Activated naive CD8-positive, alpha-beta T cell treated with anti-CD3 and anti-CD28 coated beads for 36 hours (primary cell): ENCODE measurements around the gene GPR82. TPM values are rescaled to one million over a fixed set of nuclear protein-coding genes. Genes with fewer than 3 reads are reported as not detected.
"Not testable (repeated sequence)": the region's sequence is repeated elsewhere in the genome, so short reads cannot be mapped to it uniquely, and the experiment has no call there.

Experiments used
- DNase-seq: peaks from one replicate; pipeline ENCODE4 v3.0.0; 2021
- H3K27ac Mint-ChIP-seq: one replicate; pipeline ENCODE4 v1.8.0; 2022; ENCODE audit warnings: mild to moderate bottlenecking, moderate library complexity, mixed read lengths
- H3K27me3 Mint-ChIP-seq: one replicate; pipeline ENCODE4 v1.8.0; 2022; ENCODE audit warnings: mild to moderate bottlenecking, mixed read lengths
- H3K36me3 Mint-ChIP-seq: one replicate; pipeline ENCODE4 v1.8.0; 2021; ENCODE audit warnings: mild to moderate bottlenecking, mixed read lengths
- H3K4me1 Mint-ChIP-seq: one replicate; pipeline ENCODE4 v1.8.0; 2021; ENCODE audit warnings: mixed read lengths
- H3K4me3 Mint-ChIP-seq: one replicate; pipeline ENCODE4 v1.8.0; 2022; ENCODE audit warnings: mild to moderate bottlenecking, moderate library complexity, mixed read lengths
- H3K9me3 Mint-ChIP-seq: one replicate; pipeline ENCODE4 v1.8.0; 2022; ENCODE audit warnings: mixed read lengths
- total RNA-seq, 2 experiments: library from RNA; stranded (reverse); gene quantifications; one replicate each; pipeline ENCODE4 v1.2.3, GENCODE V29; 2021

Gene GPR82
- total RNA-seq, 2 experiments from 2014 or later, result 0.12 to 0.14 TPM

GRCh38 chrX:41705680-41706374 lies 18.2 kb upstream of the GPR82 start:
- peaks cover 13% of the 10 kb centered on the region for H3K36me3 Mint-ChIP-seq
- H3K27me3 Mint-ChIP-seq, result no peaks in the 10 kb centered on the region
- no peaks in the 10 kb centered on the region for H3K9me3 Mint-ChIP-seq
- DNase-seq, result no peak
- peak overlapping the region; percentile 78 for H3K27ac Mint-ChIP-seq
- H3K4me3 Mint-ChIP-seq, result peak overlapping the region; percentile 26
- H3K4me1 Mint-ChIP-seq, result peaks cover 35% of the 10 kb centered on the region

DNA sequence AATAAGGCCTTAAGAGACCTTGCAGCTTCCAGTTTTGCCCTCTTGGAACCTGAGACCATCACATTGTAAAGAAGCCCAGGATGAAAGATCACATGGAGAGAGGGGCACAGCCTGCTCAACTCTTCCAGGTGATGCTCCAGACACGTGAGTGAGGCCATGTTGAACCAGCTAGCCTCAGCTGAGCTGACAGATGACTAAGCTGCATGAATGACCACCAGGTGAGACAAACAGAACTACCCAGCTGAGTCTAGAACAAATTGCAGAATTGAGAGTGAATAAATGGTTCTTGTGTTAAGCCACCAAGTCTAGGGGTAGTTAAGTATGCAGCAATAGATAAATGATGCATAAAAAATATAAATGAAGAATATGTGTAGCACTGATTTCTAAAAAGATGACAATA lies 16.8 kb upstream of the GPR82 start:
- no peak for DNase-seq
- H3K9me3 Mint-ChIP-seq, result no peaks in the 10 kb centered on the region
- no peak overlapping the region for H3K4me3 Mint-ChIP-seq
- peaks cover 43% of the 10 kb centered on the region for H3K4me1 Mint-ChIP-seq
- H3K27me3 Mint-ChIP-seq, result no peaks in the 10 kb centered on the region
- H3K36me3 Mint-ChIP-seq, result peaks cover 13% of the 10 kb centered on the region
- H3K27ac Mint-ChIP-seq, result peak overlapping the region; percentile 6

- Mint-ChIP-seq H3K4me1 (peaks cover 41% of the 10 kb centered on the region), H3K27ac (no peak overlapping the region), H3K36me3 (peaks cover 13% of the 10 kb centered on the region), H3K9me3 (no peaks in the 10 kb centered on the region), H3K4me3 (no peak overlapping the region), H3K27me3 (no peaks in the 10 kb centered on the region)
- no peak for DNase-seq
Measured at GRCh38 chrX:41708486-41708885, 15.5 kb upstream of the GPR82 start.

DNA sequence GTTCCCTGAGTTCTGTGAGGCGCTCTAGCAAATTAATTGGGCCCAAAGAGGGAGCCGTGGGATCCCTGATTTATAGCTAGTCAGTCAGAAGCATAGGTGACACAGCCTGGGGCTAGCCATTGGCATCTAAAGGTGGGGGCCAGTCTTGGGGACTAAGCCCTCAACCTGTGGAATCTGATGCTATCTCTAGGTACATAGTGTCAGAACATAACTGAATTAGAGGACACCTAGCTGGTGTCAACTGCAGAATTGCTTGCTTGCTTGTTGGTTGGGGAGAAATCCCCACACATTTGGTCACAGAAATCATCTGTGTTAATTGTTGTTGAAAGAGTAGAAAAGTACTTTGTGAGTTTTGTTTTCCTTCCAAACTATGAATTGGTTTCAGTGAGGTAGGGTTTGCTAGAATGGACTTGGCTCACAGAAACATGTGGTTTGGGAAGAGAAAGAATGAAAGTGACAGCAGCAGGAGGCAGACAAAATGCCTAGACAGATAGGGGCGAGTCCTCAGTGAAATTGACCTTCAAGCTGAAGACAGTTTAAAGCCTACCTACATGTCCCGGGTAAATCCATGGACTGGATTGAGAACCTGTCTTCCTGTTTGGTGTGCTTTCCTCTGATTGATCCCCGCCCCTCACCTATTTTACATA lies 12.8 kb upstream of the GPR82 start:
- no peak overlapping the region for H3K4me3 Mint-ChIP-seq
- H3K36me3 Mint-ChIP-seq, result peaks cover 15% of the 10 kb centered on the region
- H3K4me1 Mint-ChIP-seq, result peaks cover 30% of the 10 kb centered on the region
- H3K27me3 Mint-ChIP-seq, result no peaks in the 10 kb centered on the region
- H3K9me3 Mint-ChIP-seq, result no peaks in the 10 kb centered on the region
- no peak for DNase-seq
- H3K27ac Mint-ChIP-seq, result peak overlapping the region; percentile 8

GRCh38 chrX:41716222-41716621 lies 7.8 kb upstream of the GPR82 start:
- no peak overlapping the region for H3K4me3 Mint-ChIP-seq
- H3K27me3 Mint-ChIP-seq, result no peaks in the 10 kb centered on the region
- H3K36me3 Mint-ChIP-seq, result peaks cover 39% of the 10 kb centered on the region
- peaks cover 26% of the 10 kb centered on the region for H3K4me1 Mint-ChIP-seq
- peaks cover 12% of the 10 kb centered on the region for H3K9me3 Mint-ChIP-seq
- no peak for DNase-seq
- no peak overlapping the region for H3K27ac Mint-ChIP-seq

DNA sequence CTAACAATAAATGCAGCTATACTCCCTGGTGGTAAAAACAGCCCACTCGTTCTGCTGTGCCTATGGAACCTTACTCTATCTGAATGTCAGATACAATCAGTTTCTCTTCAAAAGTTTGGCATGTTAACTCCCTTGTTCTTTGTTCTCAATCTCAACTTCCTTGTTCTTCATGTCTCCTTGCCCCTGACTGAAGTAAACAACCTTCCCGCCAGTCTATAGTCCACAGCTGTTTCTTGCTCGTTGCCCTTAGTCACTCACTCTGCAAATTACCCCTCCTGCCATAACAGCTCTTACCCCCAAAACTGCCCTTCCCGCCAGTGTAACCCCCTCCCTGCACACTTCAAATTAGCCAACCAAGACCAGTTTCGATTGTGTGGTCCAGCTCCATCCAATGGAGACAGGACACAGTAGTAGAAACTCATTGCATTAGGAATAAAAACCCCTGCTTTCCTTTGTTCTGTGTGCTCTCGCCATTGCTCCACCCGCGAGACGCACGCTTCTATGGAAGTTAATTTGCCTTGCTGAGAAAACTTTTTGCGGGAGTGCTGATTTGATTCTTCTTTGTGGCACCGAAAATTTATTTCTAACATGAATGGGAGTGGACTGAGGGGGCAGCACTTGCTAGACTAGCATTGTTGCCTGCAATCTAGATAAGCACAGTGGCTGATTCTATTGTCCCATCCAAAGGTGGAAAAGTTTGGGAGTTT lies 7.1 kb upstream of the GPR82 start:
- H3K4me3 Mint-ChIP-seq, result no peak overlapping the region
- no peaks in the 10 kb centered on the region for H3K27me3 Mint-ChIP-seq
- no peak for DNase-seq
- peak overlapping the region; percentile 59 for H3K27ac Mint-ChIP-seq
- peaks cover 12% of the 10 kb centered on the region for H3K9me3 Mint-ChIP-seq
- peaks cover 30% of the 10 kb centered on the region for H3K4me1 Mint-ChIP-seq
- H3K36me3 Mint-ChIP-seq, result peaks cover 44% of the 10 kb centered on the region

GRCh38 chrX:41718481-41719235 lies 5.3 kb upstream of the GPR82 start:
- H3K27me3 Mint-ChIP-seq, result no peaks in the 10 kb centered on the region
- H3K4me1 Mint-ChIP-seq, result peaks cover 40% of the 10 kb centered on the region
- no peak overlapping the region for H3K4me3 Mint-ChIP-seq
- peaks cover 47% of the 10 kb centered on the region for H3K36me3 Mint-ChIP-seq
- no peak for DNase-seq
- H3K27ac Mint-ChIP-seq, result no peak overlapping the region
- peaks cover 16% of the 10 kb centered on the region for H3K9me3 Mint-ChIP-seq

DNA sequence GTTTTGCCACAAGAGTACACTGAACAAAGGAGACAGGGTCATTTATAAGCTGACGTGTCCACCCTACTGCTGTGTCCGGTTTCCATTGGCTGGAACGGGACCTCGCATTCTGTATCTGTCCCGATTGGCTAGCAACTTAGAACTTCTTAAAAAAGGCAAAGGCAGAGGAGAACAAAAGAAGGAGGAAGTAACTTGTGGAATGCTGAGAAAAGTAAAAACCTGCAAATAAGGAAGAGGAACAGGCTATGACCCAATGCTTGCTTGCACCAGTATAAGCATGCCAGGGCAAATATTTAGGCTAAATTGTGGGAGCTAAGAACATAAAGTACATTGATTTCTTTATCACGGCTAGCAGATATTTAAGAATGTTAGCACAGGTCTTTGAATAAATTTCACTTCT lies 4.4 kb upstream of the GPR82 start:
- H3K4me1 Mint-ChIP-seq, result peaks cover 44% of the 10 kb centered on the region
- DNase-seq, H3K4me3 Mint-ChIP-seq, H3K27me3 Mint-ChIP-seq: not testable (repeated sequence)
- H3K27ac Mint-ChIP-seq, result peak overlapping the region; percentile 82
- peaks cover 47% of the 10 kb centered on the region for H3K36me3 Mint-ChIP-seq
- H3K9me3 Mint-ChIP-seq, result peaks cover 16% of the 10 kb centered on the region

DNA sequence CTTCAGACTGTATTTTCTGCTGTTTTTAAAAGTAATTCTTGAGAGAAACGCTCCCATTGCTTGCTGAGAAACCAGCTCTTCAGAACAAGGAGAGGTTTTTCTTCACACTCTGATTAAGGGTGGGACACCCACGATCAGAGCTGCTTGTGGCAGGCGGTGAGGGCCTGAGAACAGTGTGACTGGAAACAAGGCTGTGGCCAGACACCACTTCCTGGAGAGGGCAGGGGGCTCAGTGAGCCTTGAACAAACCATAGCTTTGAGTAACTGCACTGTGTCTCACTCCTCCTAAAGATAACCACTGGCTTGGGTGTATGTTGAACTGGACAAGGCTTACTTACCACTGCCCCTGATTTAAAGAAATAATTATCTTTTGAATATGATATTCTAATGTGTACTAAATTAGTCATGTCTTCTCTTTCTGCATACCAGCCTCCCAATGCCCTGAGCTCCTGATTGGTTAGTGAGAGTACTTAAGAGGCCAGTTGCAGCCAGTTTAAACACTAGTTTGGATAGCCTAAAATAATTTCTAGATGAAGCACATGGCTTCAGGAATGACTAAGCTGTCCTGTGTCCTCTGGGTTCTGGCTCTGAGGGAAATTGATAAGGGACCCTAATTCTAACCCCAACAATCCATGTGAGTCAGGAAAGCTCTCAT lies 3.7 kb upstream of the GPR82 start:
- peaks cover 16% of the 10 kb centered on the region for H3K9me3 Mint-ChIP-seq
- peak; percentile 63 for DNase-seq

GRCh38 chrX:41721590-41721989 lies 2.4 kb upstream of the GPR82 start:
- Mint-ChIP-seq H3K4me1 (peaks cover 38% of the 10 kb centered on the region), H3K9me3 (peaks cover 16% of the 10 kb centered on the region), H3K27ac (peak overlapping the region; percentile 82), H3K27me3 (no peaks in the 10 kb centered on the region), H3K4me3 (no peak overlapping the region), H3K36me3 (peaks cover 39% of the 10 kb centered on the region)
- DNase-seq, result no peak

More for the DNA sequence above, 3.7 kb upstream of the GPR82 start:
- peaks cover 47% of the 10 kb centered on the region for H3K36me3 Mint-ChIP-seq
- H3K27ac Mint-ChIP-seq, result peak overlapping the region; percentile 87
- peaks cover 44% of the 10 kb centered on the region for H3K4me1 Mint-ChIP-seq
- H3K4me3 Mint-ChIP-seq, result no peak overlapping the region
- H3K27me3 Mint-ChIP-seq, result no peaks in the 10 kb centered on the region

DNA sequence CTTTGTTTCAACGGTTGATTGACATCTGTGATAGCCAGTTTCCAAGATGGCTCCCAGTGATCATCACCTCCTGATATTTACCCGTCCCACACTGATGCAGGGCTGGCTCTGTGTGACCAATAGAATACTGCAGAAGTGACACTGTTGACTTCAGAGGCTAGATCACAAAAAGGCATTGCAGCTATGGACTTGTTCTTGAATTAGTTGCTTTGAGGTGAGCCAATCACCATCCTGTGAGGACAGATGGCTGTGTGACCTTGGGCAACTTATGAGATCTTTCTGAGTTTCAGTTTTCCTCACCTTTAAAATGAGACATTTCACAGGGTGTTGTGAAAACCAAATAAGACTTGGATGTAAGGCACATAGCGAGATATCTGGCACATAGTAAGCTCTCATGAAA lies 1.8 kb upstream of the GPR82 start:
- DNase-seq, result no peak
- Mint-ChIP-seq H3K27me3 (no peaks in the 10 kb centered on the region), H3K36me3 (peaks cover 38% of the 10 kb centered on the region), H3K27ac (peak overlapping the region; percentile 82), H3K4me3 (peak overlapping the region; percentile 11), H3K9me3 (peaks cover 10% of the 10 kb centered on the region), H3K4me1 (peaks cover 34% of the 10 kb centered on the region)

- Mint-ChIP-seq H3K4me3 (no peak overlapping the region), H3K36me3 (peaks cover 33% of the 10 kb centered on the region), H3K9me3 (peaks cover 9% of the 10 kb centered on the region), H3K27ac (peak overlapping the region; percentile 82), H3K4me1 (peaks cover 38% of the 10 kb centered on the region), H3K27me3 (no peaks in the 10 kb centered on the region)
- no peak for DNase-seq
Measured at GRCh38 chrX:41722816-41723618, 964 bp upstream of the GPR82 start.

DNA sequence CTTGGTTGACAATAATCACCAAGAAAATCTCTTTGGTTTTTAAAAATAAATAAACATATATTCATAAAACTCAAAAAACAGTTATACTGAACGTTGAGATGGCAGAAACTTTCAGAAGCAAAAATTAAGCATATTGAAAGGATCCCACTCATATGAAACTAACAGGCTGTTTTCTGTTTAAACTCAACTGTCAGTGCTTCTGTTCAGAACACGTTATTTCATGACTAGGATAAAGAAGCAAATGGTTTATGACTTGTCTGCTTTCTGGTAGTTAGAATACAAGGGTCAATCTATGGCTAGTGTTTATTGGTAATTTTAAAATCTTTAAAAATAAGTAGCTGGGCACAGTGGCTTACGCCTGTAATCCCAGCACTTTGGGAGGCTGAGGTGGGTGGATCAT lies 4.1 kb downstream of the GPR82 start:
- H3K27me3 Mint-ChIP-seq, result no peaks in the 10 kb centered on the region
- no peaks in the 10 kb centered on the region for H3K9me3 Mint-ChIP-seq
- DNase-seq, result no peak
- H3K27ac Mint-ChIP-seq, result no peak overlapping the region
- peaks cover 18% of the 10 kb centered on the region for H3K4me1 Mint-ChIP-seq
- peaks cover 11% of the 10 kb centered on the region for H3K36me3 Mint-ChIP-seq
- no peak overlapping the region for H3K4me3 Mint-ChIP-seq

- peaks cover 11% of the 10 kb centered on the region for H3K36me3 Mint-ChIP-seq
- no peak overlapping the region for H3K27ac Mint-ChIP-seq
- no peaks in the 10 kb centered on the region for H3K27me3 Mint-ChIP-seq
- no peak for DNase-seq
- no peaks in the 10 kb centered on the region for H3K9me3 Mint-ChIP-seq
- H3K4me3 Mint-ChIP-seq, result no peak overlapping the region
- H3K4me1 Mint-ChIP-seq, result peaks cover 19% of the 10 kb centered on the region
Measured at GRCh38 chrX:41730081-41730480, 6.1 kb downstream of the GPR82 start.
